C4-2B (cell line): ENCODE measurements around the gene OPA3.

Source experiments
- CTCF ChIP-seq: fragments of 450-650 bp; conservative IDR thresholded peaks from 2 replicates; pipeline ENCODE4 v1.5.1; 2017; ENCODE audit warnings: mild to moderate bottlenecking
- ZFX ChIP-seq: fragments of 450-650 bp; IDR thresholded peaks from 2 replicates; pipeline ENCODE4 v1.6.1; 2017

DNA sequence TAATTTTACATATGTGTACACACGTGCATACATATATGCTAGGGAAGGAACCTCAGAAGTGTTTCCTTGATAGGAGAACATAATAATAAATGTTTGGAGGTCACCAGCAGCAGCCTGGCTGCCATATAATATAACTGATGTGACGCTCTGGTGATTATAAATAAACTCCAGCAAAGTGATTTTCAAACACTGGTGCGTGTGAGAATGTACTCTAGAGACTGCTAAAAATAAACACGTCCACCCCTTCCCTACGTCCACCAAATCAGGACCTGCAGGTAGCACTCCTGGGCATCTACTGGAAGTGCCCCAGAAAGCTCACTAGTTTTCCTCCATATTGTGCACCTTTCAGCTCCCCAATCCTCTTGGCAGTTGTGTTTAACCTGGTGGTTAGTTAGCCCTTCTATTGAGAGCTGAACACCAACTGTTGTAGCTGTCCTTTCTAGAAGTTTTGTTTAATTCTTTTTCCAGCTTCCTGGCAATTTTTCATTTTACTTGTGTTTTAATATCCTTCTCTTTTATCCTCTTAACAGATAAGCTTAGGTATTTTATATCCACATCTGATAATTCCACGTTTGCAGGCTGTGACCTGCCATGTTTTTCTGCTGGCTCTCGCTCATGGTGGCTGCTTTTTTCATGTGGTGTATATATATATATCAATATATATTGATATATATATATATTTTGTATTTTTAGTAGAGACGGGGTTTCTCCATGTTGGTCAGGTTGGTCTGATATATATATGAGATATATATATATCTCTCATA is 13.0 kb downstream of the OPA3 start:
- TF ChIP-seq CTCF (no peak), ZFX (no peak)
